ENCODE data around the gene PLA2G6.
A peak's percentile ranks its signal among the peaks of the same experiment; 100 is the strongest.

PLA2G6 gene

DNA sequence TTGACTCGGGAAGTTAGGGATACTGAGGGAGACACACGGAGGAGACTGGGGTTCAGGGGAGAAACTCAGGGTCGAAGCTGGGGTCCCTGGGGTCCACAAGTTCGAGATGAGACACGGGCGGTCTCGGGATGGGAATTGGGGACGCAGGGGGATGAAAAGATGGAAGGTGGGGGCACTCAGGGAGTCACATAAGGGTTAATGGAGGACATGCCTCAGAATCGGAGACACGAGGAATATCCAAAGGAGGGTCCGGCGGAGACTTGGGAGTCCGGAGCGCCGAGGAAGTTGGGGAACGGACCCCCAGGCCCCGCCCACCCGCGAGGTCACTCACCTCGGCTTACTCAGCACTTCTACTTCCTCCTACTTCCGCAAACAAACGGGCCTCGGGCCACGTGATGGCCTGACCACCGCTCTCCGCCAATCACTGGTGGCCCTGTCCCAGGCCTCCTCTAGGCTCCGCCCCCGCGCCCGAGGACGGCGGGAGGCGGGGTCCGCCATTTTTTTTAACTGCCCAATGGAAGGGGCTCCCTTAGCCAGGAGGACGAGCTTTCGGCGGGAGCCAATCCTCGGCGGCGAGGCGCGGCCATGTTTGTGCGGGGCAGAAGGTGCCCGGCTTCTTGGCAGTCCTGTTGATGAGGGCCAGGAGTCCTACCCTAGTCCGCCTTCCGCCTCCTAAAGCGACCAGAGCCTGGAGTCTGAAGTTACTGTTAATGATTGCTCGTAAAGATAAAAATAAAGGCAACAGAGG, at the start of gene PLA2G6:
TSS of gene PLA2G6 (minus strand) at position 378 of the 748 bp plus-strand sequence. CDS start 12,404 bp downstream, outside the sequence.
- DNase-seq (ENCODE audit: low spot score): peak; percentile 98

DNA sequence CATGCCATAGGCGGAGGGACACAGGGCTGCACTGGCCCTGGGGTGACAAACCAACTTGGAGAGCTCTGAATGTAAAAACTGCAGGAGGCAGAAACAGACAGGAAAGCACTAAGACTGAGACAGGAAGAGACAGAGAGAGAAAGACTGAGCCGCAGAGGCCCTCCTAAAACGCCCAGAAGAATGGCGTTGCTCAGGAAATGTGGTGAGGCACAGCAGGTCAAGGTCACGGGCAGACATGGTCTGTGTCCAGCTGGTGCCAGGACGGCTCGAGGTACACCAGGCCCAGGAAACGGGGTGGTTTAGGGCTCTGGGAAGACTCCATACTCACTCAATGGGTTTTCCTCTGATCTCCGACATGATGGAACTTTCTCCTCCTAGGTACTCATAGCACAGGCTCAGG, 49.3 kb upstream of the PLA2G6 start:
- no peak for DNase-seq (ENCODE audit: low spot score)

- DNase-seq (ENCODE audit: low spot score): no peak
Measured at GRCh38 chr22:38230108-38230825, 48.6 kb upstream of the PLA2G6 start.

GRCh38 chr22:38228873-38229740, 47.5 kb upstream of the PLA2G6 start:
- no peak for DNase-seq (ENCODE audit: low spot score)

- no peak for DNase-seq (ENCODE audit: low spot score)
Measured at GRCh38 chr22:38228326-38228872, 46.8 kb upstream of the PLA2G6 start.

DNA sequence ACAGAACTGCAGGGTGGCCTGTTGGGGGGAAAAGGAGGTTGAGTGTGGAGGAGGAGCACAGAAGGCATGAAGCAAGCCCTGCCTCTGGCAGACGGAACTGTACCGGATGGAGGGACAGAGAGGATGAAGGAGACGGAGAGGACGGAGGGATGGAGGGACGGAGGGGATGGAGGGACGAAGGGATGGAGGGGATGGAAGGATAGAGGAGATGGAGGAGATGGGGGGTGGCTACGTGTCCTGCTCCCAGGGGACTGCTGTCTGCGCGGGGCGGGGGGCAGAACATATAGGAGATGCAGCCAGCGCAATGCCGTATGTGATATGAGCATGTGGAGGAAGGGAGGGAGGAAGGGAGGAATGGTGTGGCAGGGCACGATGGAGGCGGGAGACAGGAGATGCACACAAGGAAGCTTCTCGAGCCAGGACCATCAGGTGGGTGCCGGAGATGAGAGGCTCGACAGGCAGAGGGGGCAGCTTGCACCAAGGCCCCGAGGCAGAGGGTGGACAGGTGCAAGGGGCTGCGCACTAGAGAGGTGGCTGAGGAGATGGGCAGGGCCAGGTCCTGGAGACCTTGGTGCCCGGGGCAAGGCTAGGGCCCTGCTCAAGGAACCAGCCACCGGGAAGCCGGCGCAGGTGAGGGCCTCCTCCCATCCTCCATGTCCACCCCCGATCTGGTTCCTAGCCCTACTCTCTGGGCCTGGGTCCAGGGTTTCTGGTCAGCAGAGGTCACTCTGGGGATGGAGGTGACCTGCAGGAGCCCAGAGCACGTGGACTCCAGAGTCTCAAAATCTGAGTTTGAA, 45.4 kb upstream of the PLA2G6 start:
- DNase-seq (ENCODE audit: low spot score): no peak

GRCh38 chr22:38223289-38223960, 41.8 kb upstream of the PLA2G6 start:
- no peak for DNase-seq (ENCODE audit: low spot score)

DNA sequence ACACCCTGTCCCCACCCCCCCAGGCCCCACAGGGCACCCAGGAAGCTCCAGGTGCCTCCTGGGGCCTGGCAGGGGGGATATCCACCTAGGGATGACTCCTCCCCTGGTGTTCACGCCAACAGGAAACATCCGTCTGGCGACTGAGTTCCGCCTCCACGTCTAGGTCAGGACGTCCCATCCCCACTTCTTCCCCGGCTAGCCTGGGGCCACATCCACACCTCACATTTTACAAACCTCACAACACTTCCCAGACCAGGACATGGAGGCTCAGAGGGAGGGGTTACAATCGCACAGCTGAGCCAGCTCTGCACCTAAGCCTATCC, 41.1 kb upstream of the PLA2G6 start:
- no peak for DNase-seq (ENCODE audit: low spot score)

GRCh38 chr22:38221908-38222796, 40.5 kb upstream of the PLA2G6 start:
- DNase-seq (ENCODE audit: low spot score): no peak

GRCh38 chr22:38221407-38221806, 39.8 kb upstream of the PLA2G6 start:
- no peak for DNase-seq (ENCODE audit: low spot score)

DNA sequence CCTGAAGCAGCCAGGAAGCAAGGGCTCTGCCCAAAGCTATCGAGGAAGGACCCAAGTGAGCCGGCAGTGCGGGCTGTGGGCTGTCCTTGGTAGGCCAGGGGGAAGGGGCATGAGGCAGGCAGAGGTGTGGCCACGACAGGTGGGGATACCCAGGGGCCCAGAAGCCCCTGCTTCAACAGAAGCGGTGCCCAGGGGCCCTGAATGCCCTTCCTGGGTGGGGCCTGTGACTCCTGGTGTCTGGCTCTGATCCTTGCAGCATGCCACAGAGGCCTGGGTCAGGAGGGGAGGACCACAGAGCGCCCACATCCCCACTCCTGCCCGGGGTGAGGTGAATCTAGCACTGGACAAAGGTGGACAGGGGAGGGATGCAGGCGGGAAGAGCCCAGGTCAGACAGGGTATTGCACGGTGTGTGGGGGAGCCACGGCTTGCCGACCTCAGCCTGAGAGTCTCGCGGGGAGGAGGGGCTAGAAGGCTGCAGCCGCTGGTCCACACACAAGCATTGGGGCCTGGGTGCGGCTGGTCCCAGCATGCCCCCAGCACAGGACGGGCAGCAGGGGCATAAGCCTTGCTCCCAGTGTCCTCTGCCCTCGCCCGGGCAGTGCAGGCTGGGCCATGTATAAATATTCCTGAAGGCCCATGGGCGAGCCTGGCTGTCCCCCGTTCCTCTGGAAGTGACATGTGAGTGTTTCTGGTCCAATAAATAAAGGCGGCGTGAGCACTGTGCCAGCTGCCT, 39.2 kb upstream of the PLA2G6 start:
- no peak for DNase-seq (ENCODE audit: low spot score)

DNA sequence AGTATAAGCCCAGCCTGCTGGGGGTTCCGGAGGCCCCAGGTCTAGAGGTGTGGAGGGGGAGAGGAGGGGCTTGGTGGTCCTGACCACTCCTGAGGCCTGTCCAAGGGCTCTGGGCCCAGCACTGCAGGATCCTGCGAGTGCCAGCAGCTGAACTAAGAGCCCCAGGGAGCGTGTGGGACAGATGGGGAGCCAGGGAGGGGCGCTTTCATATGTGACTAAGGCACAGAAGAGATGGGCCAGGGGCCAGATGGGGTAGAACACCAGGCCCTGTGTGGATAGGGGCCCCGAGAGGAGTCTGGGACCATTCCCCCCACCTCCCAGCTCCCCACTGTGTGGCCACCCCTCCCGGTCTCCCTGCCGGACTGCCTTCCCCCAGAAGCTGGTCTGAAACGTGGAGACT, 38.5 kb upstream of the PLA2G6 start:
- DNase-seq (ENCODE audit: low spot score): no peak

GRCh38 chr22:38219632-38220031, 38.0 kb upstream of the PLA2G6 start:
- DNase-seq (ENCODE audit: low spot score): no peak

DNA sequence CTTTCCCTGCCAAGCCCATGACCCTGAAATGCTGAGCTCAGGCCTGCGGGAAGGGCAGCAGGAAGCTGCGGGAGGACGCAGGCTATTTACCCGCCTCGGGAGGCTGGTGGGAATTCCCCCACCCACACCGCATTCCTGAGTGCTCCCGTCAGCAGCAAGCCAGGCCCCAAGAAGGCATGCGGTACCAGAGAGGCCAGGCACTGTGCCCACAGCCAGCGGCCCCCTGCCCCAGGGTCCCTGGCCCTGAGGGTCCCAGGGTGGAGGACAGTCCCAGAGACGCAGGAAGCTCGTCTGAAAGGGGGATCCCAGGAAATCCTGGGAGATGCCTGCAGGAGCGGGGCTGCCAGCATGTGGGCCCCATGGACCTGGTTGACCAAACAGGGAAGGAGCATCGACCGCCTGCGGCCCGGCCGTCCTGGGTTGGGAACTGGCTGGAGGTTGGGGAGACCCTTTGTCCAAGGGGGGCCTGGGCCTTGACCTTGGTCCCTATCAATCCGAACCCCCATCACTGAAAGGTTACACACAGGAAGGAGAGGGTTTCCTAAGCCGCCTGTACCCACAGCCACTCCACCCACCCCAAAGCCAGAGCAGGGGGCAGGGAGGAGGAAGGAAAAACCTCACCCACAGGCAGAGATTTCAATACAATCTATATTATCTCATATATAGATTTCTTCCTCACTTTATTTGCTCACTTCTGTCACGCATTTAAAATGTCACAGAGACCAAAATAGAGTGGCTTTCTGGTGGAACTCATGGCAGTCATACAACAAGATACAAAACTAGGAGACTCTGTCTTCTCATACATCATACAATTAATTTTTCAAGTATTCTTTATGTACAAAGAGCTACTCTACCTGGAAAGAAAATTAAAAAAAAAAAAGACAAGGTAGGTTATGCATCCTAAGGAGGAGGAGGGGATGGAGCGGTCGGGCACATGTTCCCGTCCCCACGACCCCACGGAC, 37.3 kb upstream of the PLA2G6 start:
- DNase-seq (ENCODE audit: low spot score): peak; percentile 79

DNA sequence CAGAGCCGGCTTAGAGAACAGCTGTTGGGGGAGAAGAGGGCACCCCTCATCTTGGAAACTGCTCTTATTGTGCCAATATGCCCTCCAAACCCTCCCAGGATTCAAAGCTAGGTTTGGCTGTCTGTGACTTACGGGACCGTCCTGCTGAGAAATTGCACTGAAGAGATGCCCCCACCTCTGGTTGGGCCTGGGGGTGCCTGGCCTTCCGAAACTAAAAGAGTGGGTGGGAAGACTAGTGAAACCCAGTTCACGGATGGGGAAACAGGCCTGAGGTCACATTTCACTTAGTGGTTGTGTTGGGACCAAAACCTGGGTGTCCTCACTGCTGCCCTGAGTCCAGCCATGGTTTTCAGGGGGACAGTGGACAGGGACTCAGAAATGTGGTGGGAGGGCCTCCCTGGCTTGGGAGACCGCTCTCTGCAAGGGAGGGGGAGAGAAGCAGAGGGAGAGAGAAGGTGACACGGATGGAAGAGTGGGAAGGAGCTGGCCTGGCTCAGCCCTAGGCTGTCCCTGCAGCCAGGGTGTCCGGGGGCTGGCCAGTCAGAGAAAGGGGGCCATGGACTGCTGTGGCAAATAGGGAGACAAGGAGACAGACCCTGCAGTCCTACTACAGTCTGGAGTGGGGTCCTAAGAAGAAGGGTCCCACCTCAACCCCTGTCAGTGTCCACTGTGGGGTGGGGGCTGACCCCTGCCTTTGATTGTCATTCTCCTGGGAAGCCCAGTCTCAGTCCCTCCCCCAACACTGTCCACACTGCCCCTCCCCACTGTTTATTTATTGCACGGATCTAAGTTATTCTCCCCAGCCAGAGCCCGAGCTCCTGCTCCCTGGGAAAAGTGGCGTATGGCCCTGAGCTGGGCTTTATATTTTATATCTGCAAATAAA, 33.8 kb upstream of the PLA2G6 start:
- no peak for DNase-seq (ENCODE audit: low spot score)

DNA sequence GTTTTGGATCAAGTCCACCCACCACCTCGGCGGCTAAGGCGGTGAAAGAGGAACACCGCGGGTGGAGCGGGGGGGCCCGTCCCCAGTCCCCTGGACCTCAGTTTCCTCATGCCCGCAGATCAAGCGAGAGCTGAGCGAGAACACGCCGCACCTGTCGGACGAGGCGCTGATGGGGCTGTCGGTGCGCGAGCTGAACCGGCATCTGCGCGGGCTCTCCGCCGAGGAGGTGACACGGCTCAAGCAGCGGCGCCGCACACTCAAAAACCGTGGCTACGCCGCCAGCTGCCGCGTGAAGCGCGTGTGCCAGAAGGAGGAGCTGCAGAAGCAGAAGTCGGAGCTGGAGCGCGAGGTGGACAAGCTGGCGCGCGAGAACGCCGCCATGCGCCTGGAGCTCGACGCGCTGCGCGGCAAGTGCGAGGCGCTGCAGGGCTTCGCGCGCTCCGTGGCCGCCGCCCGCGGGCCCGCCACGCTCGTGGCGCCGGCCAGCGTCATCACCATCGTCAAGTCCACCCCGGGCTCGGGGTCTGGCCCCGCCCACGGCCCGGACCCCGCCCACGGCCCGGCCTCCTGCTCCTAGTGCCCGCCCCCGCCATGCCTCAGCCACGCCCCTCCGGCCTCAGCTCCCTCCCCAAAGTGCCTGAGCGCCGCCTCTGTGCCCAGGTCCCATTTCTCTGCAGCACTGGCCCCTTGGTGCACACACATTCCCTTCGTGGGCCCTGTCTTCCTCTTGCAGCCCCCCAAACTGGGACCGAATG, 32.8 kb upstream of the PLA2G6 start:
- no peak for DNase-seq (ENCODE audit: low spot score)

DNA sequence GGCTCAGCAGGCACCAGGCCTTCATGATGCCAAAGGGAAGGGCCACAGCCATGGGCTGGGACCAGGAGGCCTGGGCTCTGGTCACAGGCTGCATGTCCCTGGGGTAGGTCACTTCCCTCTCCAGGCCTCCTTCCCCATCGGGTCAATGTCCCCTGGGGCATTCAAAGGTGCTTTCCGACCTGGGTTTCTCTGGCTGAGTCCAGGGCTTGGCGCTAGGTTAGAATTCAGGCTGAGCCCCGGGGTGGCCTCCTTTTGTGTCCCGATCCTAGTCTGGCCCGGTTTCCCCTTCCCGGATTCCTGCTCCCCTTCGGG, 32.3 kb upstream of the PLA2G6 start:
- no peak for DNase-seq (ENCODE audit: low spot score)

Measured in COLO829 (cell line).